Keratinocyte (primary cell): ENCODE results near the gene SPTBN5. TPM values are rescaled to one million over a fixed set of nuclear protein-coding genes. Genes with fewer than 3 reads are reported as not detected.

Experiments
- DNase-seq: peaks from one replicate; pipeline ENCODE4 v3.0.0-alpha.2; 2011; ENCODE audit warnings: low read depth, missing footprints, low spot score
- FAIRE-seq: peaks from 2 replicates; lab custom pipeline; 2011; peaks lifted over from hg19 to GRCh38; lab: Jason Lieb, UNC
- H2AFZ ChIP-seq: 2 replicates; pipeline ENCODE4 v1.6.0; 2012; ENCODE audit warnings: low read length, control low read depth, inconsistent platforms; ENCODE audit not compliant: control insufficient read depth
- H3K27ac ChIP-seq: 2 replicates; pipeline ENCODE4 v1.5.1; 2011; ENCODE audit warnings: low read length; ENCODE audit not compliant: control insufficient read depth, insufficient read depth
- H3K27me3 ChIP-seq: 3 replicates; pipeline ENCODE4 v1.6.0; 2011; ENCODE audit warnings: low read length; ENCODE audit not compliant: control insufficient read depth, insufficient read depth; ENCODE audit errors: extremely low read depth
- H3K36me3 ChIP-seq, 2 experiments: 2 replicates in 1 of 2; 3 replicates in 1 of 2; pipeline ENCODE4 v1.5.1; 2011; ENCODE audit warnings: low read length in 2 of 2, mild to moderate bottlenecking in 1 of 2; ENCODE audit not compliant: control insufficient read depth in 2 of 2, insufficient read depth in 2 of 2; ENCODE audit errors: extremely low read depth in 1 of 2
- H3K4me1 ChIP-seq: 3 replicates; pipeline ENCODE4 v1.5.1; 2011; ENCODE audit warnings: low read length; ENCODE audit not compliant: control insufficient read depth, insufficient read depth; ENCODE audit errors: extremely low read depth
- H3K4me2 ChIP-seq: 3 replicates; pipeline ENCODE4 v1.6.0; 2011; ENCODE audit warnings: low read depth, low read length; ENCODE audit not compliant: control insufficient read depth, insufficient read depth; ENCODE audit errors: extremely low read depth
- H3K4me3 ChIP-seq, 3 experiments: fragments of 200-600 bp in 1 of 3; sonication (generic) in 1 of 3; 2 replicates in 2 of 3; 3 replicates in 1 of 3; pipeline ENCODE4 v1.5.1; 2011 to 2016; ENCODE audit warnings: low read length in 3 of 3, mild to moderate bottlenecking in 3 of 3, control low read depth in 2 of 3, inconsistent platforms in 1 of 3, low read depth in 1 of 3, mixed read lengths in 1 of 3, mixed run types in 1 of 3, moderate library complexity in 1 of 3; ENCODE audit not compliant: control insufficient read depth in 2 of 3, insufficient read depth in 2 of 3; ENCODE audit errors: extremely low read depth in 1 of 3
- H3K79me2 ChIP-seq: 2 replicates; pipeline ENCODE4 v1.6.0; 2012; ENCODE audit warnings: low read length; ENCODE audit not compliant: control insufficient read depth, insufficient read depth
- H3K9ac ChIP-seq: 3 replicates; pipeline ENCODE4 v1.6.0; 2011; ENCODE audit warnings: low read length; ENCODE audit not compliant: control insufficient read depth, insufficient read depth; ENCODE audit errors: extremely low read depth
- H3K9me1 ChIP-seq: 3 replicates; pipeline ENCODE4 v1.6.0; 2011; ENCODE audit warnings: low read length; ENCODE audit not compliant: control insufficient read depth, insufficient read depth; ENCODE audit errors: extremely low read depth
- H3K9me3 ChIP-seq: 2 replicates; pipeline ENCODE4 v1.5.1; 2012; ENCODE audit warnings: low read depth, low read length; ENCODE audit not compliant: control insufficient read depth
- H4K20me1 ChIP-seq: 3 replicates; pipeline ENCODE4 v1.6.0; 2011; ENCODE audit warnings: low read length; ENCODE audit not compliant: control insufficient read depth, insufficient read depth; ENCODE audit errors: extremely low read depth
- CTCF ChIP-seq, 3 experiments: IDR thresholded peaks in 1 of 3; conservative IDR thresholded peaks in 1 of 3; optimal IDR thresholded peaks in 1 of 3; 2 replicates in 2 of 3; 3 replicates in 1 of 3; pipeline versions ENCODE3 to v1.5.1; 2011; ENCODE audit warnings: low read length in 3 of 3, mild to moderate bottlenecking in 3 of 3, moderate library complexity in 2 of 3, control low read depth in 1 of 3, inconsistent platforms in 1 of 3; ENCODE audit not compliant: insufficient read depth in 2 of 3; ENCODE audit errors: extremely low read depth in 1 of 3
- EZH2 ChIP-seq: IDR thresholded peaks from one replicate; pipeline ENCODE4 v1.6.1; 2012; ENCODE audit warnings: inconsistent platforms, mild to moderate bottlenecking, low read length, moderate library complexity
- dilution Hi-C: fragments of 300-500 bp; cut with MboI; formaldehyde crosslinking; loops from one replicate; pipeline ENCODE4 v1.7.0; 2020; ENCODE audit warnings: low sequenced_read_pairs; ENCODE audit not compliant: extremely low pct_ligation_motif_present
- polyA plus RNA-seq, 5 experiments: library from polyadenylated mRNA; depleted of rRNA in 3 of 5; stranded (reverse) in 3 of 5; stranded (forward) in 1 of 5; unstranded in 1 of 5; fragments of >200 nt; gene quantifications; 1 replicate in 1 of 5; 2 replicates in 3 of 5; 3 replicates in 1 of 5; pipeline versions ENCODE4 v1.2.1 to v1.2.3, GENCODE V29; 2011 to 2012; ENCODE audit warnings: missing spikeins in 2 of 5, low read depth in 1 of 5, low replicate concordance in 1 of 5

The SPTBN5 gene
- polyA plus RNA-seq, 1 donor (not counting 4 experiments of a cell fraction or from before 2014, with no cell fraction given): 0.66 TPM

- H3K4me2 ChIP-seq: no peak overlapping the region
- H3K9me3 ChIP-seq: no peaks in the 10 kb centered on the region
- no peak overlapping the region for H3K9ac ChIP-seq
- H3K4me3 ChIP-seq: no peak overlapping the region
- peaks cover 4% of the 10 kb centered on the region for H4K20me1 ChIP-seq
- no peaks in the 10 kb centered on the region for H3K27me3 ChIP-seq
- peaks cover 2% of the 10 kb centered on the region for H3K9me1 ChIP-seq
- dilution Hi-C loops: no loop called here
- no peak overlapping the region for H2AFZ ChIP-seq
- no peak overlapping the region for H3K27ac ChIP-seq
- TF ChIP-seq EZH2: no peak
- TF ChIP-seq CTCF (optimal IDR thresholded peaks at IDR 0.05 in 1 of 3, IDR thresholded peaks at IDR 0.05 in 1 of 3, conservative IDR thresholded peaks at IDR 0.05 in 1 of 3; ENCODE audit: extremely low read depth in 1 of 3, insufficient read depth in 2 of 3, low read length in 3 of 3): no peak
- FAIRE-seq (no peak), DNase-seq (no peak)
- H3K79me2 ChIP-seq: peaks cover 33% of the 10 kb centered on the region
- peaks cover 20 to 40% of the 10 kb centered on the region in 2 experiments for H3K36me3 ChIP-seq
- H3K4me1 ChIP-seq: peaks cover 25% of the 10 kb centered on the region
Measured at GRCh38 chr15:41922353-41922752, 28.5 kb upstream of the SPTBN5 start.

GRCh38 chr15:41921639-41922038 is 27.8 kb upstream of the SPTBN5 start:
- TF ChIP-seq CTCF (optimal IDR thresholded peaks at IDR 0.05 in 1 of 3, IDR thresholded peaks at IDR 0.05 in 1 of 3, conservative IDR thresholded peaks at IDR 0.05 in 1 of 3; ENCODE audit: extremely low read depth in 1 of 3, insufficient read depth in 2 of 3, low read length in 3 of 3) (no peak), EZH2 (no peak)
- H3K4me3 ChIP-seq: no peak overlapping the region
- no peak overlapping the region for H3K4me2 ChIP-seq
- H3K27ac ChIP-seq: no peak overlapping the region
- H3K4me1 ChIP-seq: peaks cover 24% of the 10 kb centered on the region
- dilution Hi-C loops: no loop called here
- H3K36me3 ChIP-seq: peaks cover 22 to 42% of the 10 kb centered on the region in 2 experiments
- H3K9ac ChIP-seq: no peak overlapping the region
- H3K27me3 ChIP-seq: no peaks in the 10 kb centered on the region
- DNase-seq: no peak
- H3K9me1 ChIP-seq: peaks cover 2% of the 10 kb centered on the region
- peaks cover 4% of the 10 kb centered on the region for H4K20me1 ChIP-seq
- peaks cover 28% of the 10 kb centered on the region for H3K79me2 ChIP-seq
- H3K9me3 ChIP-seq: no peaks in the 10 kb centered on the region
- no peak overlapping the region for H2AFZ ChIP-seq
- FAIRE-seq: no peak
